ENCODE measurements around the gene CDH4.

GRCh38 chr20:61785567-61785816 lies 533.4 kb downstream of the CDH4 start:
- no peak for TF ChIP-seq CTCF (IDR thresholded peaks at IDR 0.05)
- TF ChIP-seq POLR2AphosphoS5 (IDR thresholded peaks at IDR 0.05): no peak

All from sigmoid colon (tissue), 4 donors.